K562 (cell line): Measurements from ENCODE around the gene SERPINA3. TPM values are rescaled to one million over a fixed set of nuclear protein-coding genes. Genes with fewer than 3 reads are reported as not detected.

Source experiments
- ATAC-seq: fragments of 200-7000 bp; cut with Tn5 transposase; 3 replicates; pipeline ENCODE4 v1.9.1; 2020; ENCODE audit warnings: moderate library complexity
- Bru-seq: library from RNA; stranded (reverse); fragments of 400-500 nt; gene quantifications from one replicate; lab custom pipeline; 2021; lab: Mats Ljungman, UMichigan
- BruChase-seq, 2 experiments: library from RNA; stranded (reverse); fragments of 400-500 nt; gene quantifications; one replicate each; lab custom pipeline; 2021; lab: Mats Ljungman, UMichigan
- BruUV-seq: library from RNA; stranded (reverse); fragments of 400-500 nt; replicated peaks from 2 replicates; lab custom pipeline; 2021; lab: Mats Ljungman, UMichigan
- CTCF ChIA-PET: fragments of 300-600 bp; formaldehyde crosslinking; extraction: SDS; loops from one replicate; lab custom pipeline; 2021; ENCODE audit warnings: low intra/inter-chr PET ratio; lab: Yijun Ruan, JAX
- POLR2A ChIA-PET: fragments of 300-600, 350-650 bp; sonication (Branson Sonifier 250); formaldehyde crosslinking; extraction: SDS; loops from one replicate; lab custom pipeline; 2021; ENCODE audit warnings: antibody characterized with exemption, inconsistent platforms; lab: Yijun Ruan, JAX
- DNase-seq, 4 experiments: peaks; one replicate each; pipeline versions ENCODE4 v3.0.0 to v3.0.0-alpha.2; 2011 to 2018; ENCODE audit warnings: low spot score in 3 of 4, mixed read lengths in 3 of 4; ENCODE audit errors: extremely low read depth in 1 of 4
- FAIRE-seq: peaks from 2 replicates; lab custom pipeline; 2011; peaks lifted over from hg19 to GRCh38; lab: Jason Lieb, UNC
- H2AFZ ChIP-seq: 2 replicates; pipeline ENCODE4 v1.6.0; 2011; ENCODE audit warnings: low read depth, low read length, control low read depth, inconsistent platforms
- H3K27ac ChIP-seq: fragments of 200-600 bp; 3 replicates; pipeline ENCODE4 v1.8.0; 2011; ENCODE audit warnings: low read depth, mild to moderate bottlenecking, control low read depth, inconsistent platforms, low read length, moderate library complexity, mixed read lengths; ENCODE audit errors: extremely low read depth
- H3K27me3 ChIP-seq, 2 experiments: fragments of 300-600 bp in 1 of 2; 2 replicates in 1 of 2; 3 replicates in 1 of 2; pipeline versions ENCODE4 v1.6.0 to v1.8.0; 2011; ENCODE audit warnings: inconsistent platforms in 2 of 2, low read length in 2 of 2, mild to moderate bottlenecking in 1 of 2, mixed read lengths in 1 of 2, moderate library complexity in 1 of 2; ENCODE audit not compliant: control insufficient read depth in 2 of 2, insufficient read depth in 2 of 2
- H3K36me3 ChIP-seq: fragments of 300-600 bp; 3 replicates; pipeline ENCODE4 v1.8.0; 2011; ENCODE audit warnings: mild to moderate bottlenecking, low read length, inconsistent platforms; ENCODE audit not compliant: control insufficient read depth, insufficient read depth
- H3K4me1 ChIP-seq, 2 experiments: fragments of 200-600 bp in 1 of 2; replicated peaks in 1 of 2; 2 replicates in 1 of 2; 3 replicates in 1 of 2; pipeline versions ENCODE4 v1.5.1 to v1.8.0; 2011; ENCODE audit warnings: inconsistent platforms in 2 of 2, low read length in 2 of 2, mild to moderate bottlenecking in 1 of 2, mixed read lengths in 1 of 2, moderate library complexity in 1 of 2; ENCODE audit not compliant: control insufficient read depth in 2 of 2, insufficient read depth in 2 of 2
- H3K4me2 ChIP-seq: 2 replicates; pipeline ENCODE4 v1.6.1; 2011; ENCODE audit warnings: low read length, control low read depth, inconsistent platforms, mixed read lengths; ENCODE audit not compliant: insufficient read depth
- H3K4me3 ChIP-seq: fragments of 200-600 bp; sonication (generic), shearing (Covaris generic); 2 replicates; pipeline ENCODE4 v1.5.1; 2016; ENCODE audit warnings: control low read depth, inconsistent platforms
- H3K79me2 ChIP-seq: fragments of 200-600 bp; 3 replicates; pipeline ENCODE4 v1.8.0; 2011; ENCODE audit warnings: low read length, inconsistent platforms; ENCODE audit not compliant: control insufficient read depth, insufficient read depth
- H3K9ac ChIP-seq, 2 experiments: 2 replicates each; pipeline versions ENCODE4 v1.6.0 to v1.6.1; 2011; ENCODE audit warnings: low read depth in 2 of 2, low read length in 2 of 2, control low read depth in 1 of 2, inconsistent platforms in 1 of 2, mild to moderate bottlenecking in 1 of 2, mixed read lengths in 1 of 2; ENCODE audit not compliant: insufficient read depth in 1 of 2
- H3K9me1 ChIP-seq: one replicate; pipeline ENCODE4 v1.6.0; 2011; ENCODE audit warnings: inconsistent platforms, mild to moderate bottlenecking, low read length, moderate library complexity; ENCODE audit not compliant: control insufficient read depth, insufficient read depth
- H3K9me3 ChIP-seq: replicated peaks from 2 replicates; pipeline ENCODE4 v1.5.1; 2011; ENCODE audit warnings: low read depth, low read length, inconsistent platforms; ENCODE audit not compliant: control insufficient read depth, insufficient read depth
- H4K20me1 ChIP-seq: replicated peaks from 2 replicates; pipeline ENCODE4 v1.6.1; 2011; ENCODE audit warnings: low read length, inconsistent platforms, mixed read lengths; ENCODE audit not compliant: control insufficient read depth, insufficient read depth
- CC2D1A ChIP-seq: fragments of 450-650 bp; IDR thresholded peaks from 2 replicates; pipeline ENCODE4 v1.6.1; 2017; ENCODE audit warnings: mild to moderate bottlenecking
- CEBPZ ChIP-seq: fragments of 150-350 bp; IDR thresholded peaks from 2 replicates; pipeline ENCODE4 v1.6.1; 2014; ENCODE audit warnings: low read depth, mild to moderate bottlenecking, low read length, borderline replicate concordance
- HDAC3 ChIP-seq: fragments of 450-650 bp; IDR thresholded peaks from 2 replicates; pipeline ENCODE4 v1.6.1; 2018; ENCODE audit warnings: borderline replicate concordance, mild to moderate bottlenecking, moderate library complexity; ENCODE audit not compliant: partially characterized antibody
- HMG20B ChIP-seq: fragments of 250-450 bp; sonication (Bioruptor Pico); IDR thresholded peaks from 2 replicates; pipeline ENCODE4 v1.5.0; 2021; ENCODE audit warnings: mild to moderate bottlenecking
- KLF6 ChIP-seq: fragments of 250-450 bp; sonication (Bioruptor Pico); IDR thresholded peaks from 2 replicates; pipeline ENCODE4 v1.4.0; 2020; ENCODE audit warnings: mild to moderate bottlenecking, moderate library complexity, borderline replicate concordance
- NCOA4 ChIP-seq: fragments of 450-650 bp; IDR thresholded peaks from 2 replicates; pipeline ENCODE4 v1.6.1; 2018; ENCODE audit warnings: mild to moderate bottlenecking; ENCODE audit not compliant: partially characterized antibody
- PTRF ChIP-seq: fragments of 450-650 bp; IDR thresholded peaks from 2 replicates; pipeline ENCODE4 v1.6.1; 2016; ENCODE audit warnings: mild to moderate bottlenecking, missing genetic modification characterization, missing compliant biosample characterization
- RFX1 ChIP-seq: fragments of 450-650 bp; IDR thresholded peaks from 2 replicates; pipeline ENCODE4 v1.6.1; 2016; ENCODE audit warnings: mild to moderate bottlenecking, moderate library complexity
- TAF7 ChIP-seq: fragments of 450-650 bp; IDR thresholded peaks from 2 replicates; pipeline ENCODE4 v1.6.1; 2016; ENCODE audit warnings: missing genetic modification characterization, missing compliant biosample characterization
- ZBTB17 ChIP-seq: fragments of 450-650 bp; formaldehyde crosslinking; IDR thresholded peaks from 2 replicates; pipeline ENCODE4 v1.4.0; 2020; ENCODE audit warnings: mild to moderate bottlenecking
- ZBTB7A ChIP-seq: IDR thresholded peaks from 2 replicates; pipeline ENCODE4 v1.6.1; 2011; ENCODE audit warnings: low read depth, mild to moderate bottlenecking, low read length, moderate library complexity, borderline replicate concordance; ENCODE audit not compliant: control insufficient read depth
- ZNF165 ChIP-seq: fragments of 250-450 bp; sonication (Bioruptor Pico); IDR thresholded peaks from 2 replicates; pipeline ENCODE4 v1.4.0; 2020; ENCODE audit warnings: borderline replicate concordance
- ZNF561 ChIP-seq: fragments of 450-650 bp; formaldehyde crosslinking; conservative IDR thresholded peaks from 2 replicates; pipeline ENCODE4 v1.4.0; 2020; ENCODE audit warnings: mild to moderate bottlenecking, moderate library complexity
- WGBS: fragments of 100-300 bp; shearing (Covaris generic); methylation state at CpG from one replicate; pipeline ENCODE4 v1.1.6; 2016; ENCODE audit warnings: low coverage, mixed read lengths; ENCODE audit not compliant: insufficient coverage; ENCODE audit errors: missing lambda C conversion rate; 5-methylcytosine and 5-hydroxymethylcytosine counted together
- in situ Hi-C: fragments of 300-500 bp; cut with MboI; formaldehyde crosslinking; loops from 4 replicates; pipeline ENCODE4 v1.15.0; 2018; ENCODE audit warnings: inconsistent platforms, mixed read lengths
- intact Hi-C: fragments of 100-400 bp; cut with micrococcal nuclease; formaldehyde crosslinking; loops from 2 replicates; pipeline ENCODE4 v1.14.2; 2022
- long read RNA-seq, 3 experiments: library from polyadenylated mRNA in 2 of 3; library from RNA in 1 of 3; unstranded in 2 of 3; stranded (forward) in 1 of 3; transcript quantifications; one replicate each; pipeline ENCODE4 v2.0.0, GENCODE V29; 2019 to 2022
- polyA minus RNA-seq, 3 experiments: library from RNA; depleted of rRNA, polyadenylated mRNA; stranded (reverse); fragments of >200 nt; gene quantifications; 2 replicates each; pipeline ENCODE4 v1.2.3, GENCODE V29; 2011
- polyA plus RNA-seq, 8 experiments: library from polyadenylated mRNA; depleted of rRNA in 4 of 8; stranded (reverse) in 5 of 8; unstranded in 3 of 8; fragments of >200 nt; fragmentation: Nextera tagmentation in 2 of 8; fragmentation: Illumina TruSeq in 1 of 8; extraction: Ambion mirVana in 2 of 8; extraction: Trizol in 1 of 8; gene quantifications; 2 replicates each; pipeline versions ENCODE4 v1.2.1 to v1.2.3, GENCODE V29; 2011 to 2014; ENCODE audit warnings: inconsistent platforms in 1 of 8, missing spikeins in 1 of 8
- total RNA-seq, 7 experiments: library from RNA; depleted of rRNA in 6 of 7; stranded (reverse); fragments of >200 nt in 6 of 7; fragmentation: Illumina TruSeq in 2 of 7; extraction: Trizol in 2 of 7; gene quantifications; 2 replicates each; pipeline versions ENCODE4 v1.2.1 to v1.2.3, GENCODE V29; 2011 to 2021; ENCODE audit warnings: low replicate concordance in 1 of 7
- TF ChIP-seq, protein P1 (sequence below): sonication (generic); formaldehyde crosslinking; IDR thresholded peaks from 2 replicates; pipeline ENCODE4 v1.8.1; 2022; ENCODE audit warnings: missing genetic modification reagents
- TF ChIP-seq, protein P2 (sequence below): fragments of 450-650 bp; formaldehyde crosslinking; IDR thresholded peaks from 2 replicates; pipeline ENCODE4 v1.4.0; 2020; ENCODE audit warnings: mild to moderate bottlenecking

Gene SERPINA3
- total RNA-seq (2011; cell fraction: chromatin; rRNA removed; ENCODE audit: low replicate concordance) = not detected in 2 replicates
- total RNA-seq (2011; cell fraction: nucleolus; rRNA removed) = not detected in 2 replicates
- total RNA-seq (2011; cell fraction: nucleoplasm; rRNA removed) = not detected in 2 replicates
- not detected in 2 replicates for total RNA-seq (2014; rRNA removed)
- not detected in 2 replicates for total RNA-seq (2014; rRNA removed; fragmentation: Illumina TruSeq; extraction: Trizol)
- not detected in 2 replicates for total RNA-seq (2015; rRNA removed; fragmentation: Illumina TruSeq; extraction: Trizol)
- total RNA-seq (2021) = 2.3 and 2.8 TPM in 2 replicates
- polyA plus RNA-seq (2011; rRNA removed) = not detected in 2 replicates
- polyA plus RNA-seq (2011; cell fraction: cytosol; rRNA removed) = not detected in 2 replicates
- not detected in 2 replicates for polyA plus RNA-seq (2011; cell fraction: nucleus; rRNA removed)
- not detected in 2 replicates for polyA plus RNA-seq (2012)
- not detected in 2 replicates for polyA plus RNA-seq (2014; fragmentation: Illumina TruSeq; extraction: Trizol)
- polyA plus RNA-seq (2014; fragmentation: Nextera tagmentation; extraction: Ambion mirVana) = not detected
- polyA plus RNA-seq (2014; rRNA removed) = not detected in 2 replicates
- not detected in 2 replicates for polyA minus RNA-seq (2011; rRNA and poly(A)+ RNA removed)
- 4.8 TPM in 1 of 2 replicates, not detected in the other for polyA minus RNA-seq (2011; cell fraction: cytosol; rRNA and poly(A)+ RNA removed)
- polyA minus RNA-seq (2011; cell fraction: nucleus; rRNA and poly(A)+ RNA removed) = not detected in 2 replicates
- Bru-seq, nascent RNA = not detected
- not detected for BruChase-seq, experiment 1, labeled RNA remaining after a 2-hour chase
- not detected for BruChase-seq, experiment 2, labeled RNA remaining after a 6-hour chase
- long read RNA-seq, experiment 1 = 0 reads
- long read RNA-seq, experiment 2 = 0 reads
- long read RNA-seq, experiment 3 = 0 reads

DNA sequence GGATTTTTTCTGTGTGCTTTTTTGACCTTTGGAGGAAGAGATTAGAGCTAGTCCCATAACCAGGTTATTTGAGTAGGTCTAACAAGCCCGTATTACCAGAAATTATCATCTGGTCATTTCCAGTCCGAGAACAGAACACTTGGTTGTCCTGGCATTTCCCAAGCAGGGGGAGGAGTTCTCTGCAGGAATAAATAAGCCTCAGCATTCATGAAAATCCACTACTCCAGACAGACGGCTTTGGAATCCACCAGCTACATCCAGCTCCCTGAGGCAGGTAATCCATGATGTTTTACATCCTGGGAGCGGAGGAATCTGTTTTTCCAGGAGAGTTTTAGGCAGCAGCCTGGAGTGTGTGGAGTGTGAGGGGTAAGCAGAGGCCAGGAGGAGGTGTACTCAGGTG lies at the start of gene SERPINA3:
Gene SERPINA3, plus strand, starts transcription at position 218 of the 400 bp plus-strand sequence. CDS start 2,051 bp downstream, outside the sequence.
- FAIRE-seq (no peak), DNase-seq (no peak), ATAC-seq (no peak)
- CTCF ChIA-PET = no interaction called here
- BruUV-seq = no TSS peak
- intact Hi-C loops = no loop called here
- Histone ChIP-seq H3K4me1 (no peaks in the 10 kb centered on the region), H3K4me3 (no peak within 1 kb of the TSS), H3K9me3 (no peaks in the 10 kb centered on the region), H3K36me3 (no peaks in the 10 kb centered on the region), H4K20me1 (no peaks in the 10 kb centered on the region), H3K79me2 (no peaks in the 10 kb centered on the region), H3K4me2 (no peak within 1 kb of the TSS)
- POLR2A ChIA-PET = no interaction called here
- WGBS = 0% methylated on average over 4 of the region's 4 CpGs
- TF ChIP-seq CEBPZ (no peak), ZNF165 (CRISPR knock-in tag) (no peak), RFX1 (no peak), PTRF (tag) (no peak), ZBTB17 (CRISPR knock-in tag) (no peak), TAF7 (tag) (no peak), KLF6 (CRISPR knock-in tag) (no peak), CC2D1A (no peak), NCOA4 (no peak), HMG20B (CRISPR knock-in tag) (no peak), HDAC3 (no peak), ZNF561 (CRISPR knock-in tag) (no peak), ZBTB7A (no peak)
- TF ChIP-seq, protein P1, sequence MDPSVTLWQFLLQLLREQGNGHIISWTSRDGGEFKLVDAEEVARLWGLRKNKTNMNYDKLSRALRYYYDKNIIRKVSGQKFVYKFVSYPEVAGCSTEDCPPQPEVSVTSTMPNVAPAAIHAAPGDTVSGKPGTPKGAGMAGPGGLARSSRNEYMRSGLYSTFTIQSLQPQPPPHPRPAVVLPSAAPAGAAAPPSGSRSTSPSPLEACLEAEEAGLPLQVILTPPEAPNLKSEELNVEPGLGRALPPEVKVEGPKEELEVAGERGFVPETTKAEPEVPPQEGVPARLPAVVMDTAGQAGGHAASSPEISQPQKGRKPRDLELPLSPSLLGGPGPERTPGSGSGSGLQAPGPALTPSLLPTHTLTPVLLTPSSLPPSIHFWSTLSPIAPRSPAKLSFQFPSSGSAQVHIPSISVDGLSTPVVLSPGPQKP = no peak
- TF ChIP-seq, protein P2, sequence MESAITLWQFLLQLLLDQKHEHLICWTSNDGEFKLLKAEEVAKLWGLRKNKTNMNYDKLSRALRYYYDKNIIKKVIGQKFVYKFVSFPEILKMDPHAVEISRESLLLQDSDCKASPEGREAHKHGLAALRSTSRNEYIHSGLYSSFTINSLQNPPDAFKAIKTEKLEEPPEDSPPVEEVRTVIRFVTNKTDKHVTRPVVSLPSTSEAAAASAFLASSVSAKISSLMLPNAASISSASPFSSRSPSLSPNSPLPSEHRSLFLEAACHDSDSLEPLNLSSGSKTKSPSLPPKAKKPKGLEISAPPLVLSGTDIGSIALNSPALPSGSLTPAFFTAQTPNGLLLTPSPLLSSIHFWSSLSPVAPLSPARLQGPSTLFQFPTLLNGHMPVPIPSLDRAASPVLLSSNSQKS (CRISPR knock-in tag) = no peak
- TF ChIP-seq, all 486 proteins: peak for 0
- H3K9me1 ChIP-seq = no peaks in the 10 kb centered on the region
- H3K9ac ChIP-seq = no peak within 1 kb of the TSS
- in situ Hi-C loops = no loop called here
- H3K27ac ChIP-seq = no peak within 1 kb of the TSS
- no peak within 1 kb of the TSS for H2AFZ ChIP-seq
- H3K27me3 ChIP-seq = no peaks in the 10 kb centered on the region
